PFSK-1 (cell line): ENCODE results near the gene WDFY2.

Experiments used
- FOXP2 ChIP-seq: optimal IDR thresholded peaks from 2 replicates; pipeline ENCODE3; 2011; ENCODE audit warnings: borderline replicate concordance, control low read depth, inconsistent platforms; ENCODE audit not compliant: insufficient read depth; ENCODE audit errors: extremely low read length, extremely low read depth
- POLR2AphosphoS5 ChIP-seq: IDR thresholded peaks from 2 replicates; pipeline ENCODE4 v1.6.1; 2012; ENCODE audit warnings: low read depth, mild to moderate bottlenecking, control low read depth, low read length, moderate library complexity
- TAF1 ChIP-seq: IDR thresholded peaks from 2 replicates; pipeline ENCODE4 v1.6.1; 2012; ENCODE audit warnings: low read length, control low read depth, borderline replicate concordance; ENCODE audit not compliant: insufficient read depth
- TF ChIP-seq, protein P1 (sequence below), 2 experiments: IDR thresholded peaks; 2 replicates each; pipeline versions ENCODE4 v1.6.1 to v1.8.0; 2011 to 2012; ENCODE audit warnings: low read depth in 2 of 2, low read length in 2 of 2, control low read depth in 1 of 2, inconsistent platforms in 1 of 2, mild to moderate bottlenecking in 1 of 2, moderate library complexity in 1 of 2; ENCODE audit not compliant: insufficient read depth in 1 of 2

DNA sequence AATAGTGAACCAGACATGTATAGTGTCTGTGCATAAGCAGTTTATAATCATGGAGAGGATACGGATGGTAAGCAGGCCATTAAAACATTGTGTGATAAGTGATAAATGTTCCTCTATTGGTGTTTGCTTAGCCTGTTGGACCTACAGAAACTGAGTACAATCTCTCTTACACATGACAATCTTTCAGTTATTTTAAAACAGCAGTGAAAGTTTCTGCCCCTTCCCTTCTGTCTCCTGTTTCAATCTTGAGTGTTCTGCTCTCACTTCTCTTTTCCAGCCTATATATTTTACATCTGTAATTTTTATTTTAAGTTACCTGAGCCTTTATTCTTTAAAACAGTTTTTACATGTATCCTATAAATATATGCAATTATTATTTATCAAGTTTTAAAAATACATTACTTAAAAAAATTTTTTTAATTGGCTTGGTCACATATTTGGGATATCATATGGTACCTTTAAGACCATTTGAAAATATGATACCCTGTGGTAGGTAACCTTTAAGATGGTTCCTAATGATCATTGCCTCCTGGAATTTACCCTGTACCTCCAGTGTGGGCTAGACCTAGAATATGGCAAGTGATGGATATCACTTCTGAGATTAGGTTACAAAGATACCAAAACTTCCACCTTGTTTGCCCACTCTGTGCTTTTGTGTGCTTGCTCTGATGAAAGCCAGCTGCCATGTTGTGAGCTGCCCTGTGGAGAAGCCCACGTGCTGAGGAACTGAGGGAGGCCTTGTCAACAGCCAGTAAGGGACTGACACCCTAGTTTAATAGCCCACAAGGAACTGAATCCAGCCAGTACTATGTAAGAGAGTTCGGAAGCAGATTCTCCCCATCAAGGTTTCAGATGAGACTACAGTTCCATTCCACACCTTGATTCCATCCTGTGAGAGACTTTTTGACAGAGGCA is 120.4 kb downstream of the WDFY2 start:
- TF ChIP-seq, protein P1, sequence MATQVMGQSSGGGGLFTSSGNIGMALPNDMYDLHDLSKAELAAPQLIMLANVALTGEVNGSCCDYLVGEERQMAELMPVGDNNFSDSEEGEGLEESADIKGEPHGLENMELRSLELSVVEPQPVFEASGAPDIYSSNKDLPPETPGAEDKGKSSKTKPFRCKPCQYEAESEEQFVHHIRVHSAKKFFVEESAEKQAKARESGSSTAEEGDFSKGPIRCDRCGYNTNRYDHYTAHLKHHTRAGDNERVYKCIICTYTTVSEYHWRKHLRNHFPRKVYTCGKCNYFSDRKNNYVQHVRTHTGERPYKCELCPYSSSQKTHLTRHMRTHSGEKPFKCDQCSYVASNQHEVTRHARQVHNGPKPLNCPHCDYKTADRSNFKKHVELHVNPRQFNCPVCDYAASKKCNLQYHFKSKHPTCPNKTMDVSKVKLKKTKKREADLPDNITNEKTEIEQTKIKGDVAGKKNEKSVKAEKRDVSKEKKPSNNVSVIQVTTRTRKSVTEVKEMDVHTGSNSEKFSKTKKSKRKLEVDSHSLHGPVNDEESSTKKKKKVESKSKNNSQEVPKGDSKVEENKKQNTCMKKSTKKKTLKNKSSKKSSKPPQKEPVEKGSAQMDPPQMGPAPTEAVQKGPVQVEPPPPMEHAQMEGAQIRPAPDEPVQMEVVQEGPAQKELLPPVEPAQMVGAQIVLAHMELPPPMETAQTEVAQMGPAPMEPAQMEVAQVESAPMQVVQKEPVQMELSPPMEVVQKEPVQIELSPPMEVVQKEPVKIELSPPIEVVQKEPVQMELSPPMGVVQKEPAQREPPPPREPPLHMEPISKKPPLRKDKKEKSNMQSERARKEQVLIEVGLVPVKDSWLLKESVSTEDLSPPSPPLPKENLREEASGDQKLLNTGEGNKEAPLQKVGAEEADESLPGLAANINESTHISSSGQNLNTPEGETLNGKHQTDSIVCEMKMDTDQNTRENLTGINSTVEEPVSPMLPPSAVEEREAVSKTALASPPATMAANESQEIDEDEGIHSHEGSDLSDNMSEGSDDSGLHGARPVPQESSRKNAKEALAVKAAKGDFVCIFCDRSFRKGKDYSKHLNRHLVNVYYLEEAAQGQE (IDR thresholded peaks at IDR 0.05; ENCODE audit: insufficient read depth in 1 of 2, low read depth in 2 of 2, low read length in 2 of 2), result no peak
- TF ChIP-seq FOXP2, result no peak
- no peak for TF ChIP-seq POLR2AphosphoS5
- no peak for TF ChIP-seq TAF1
